A549 (cell line): ENCODE data around the gene CNBD2. TPM values are rescaled to one million over a fixed set of nuclear protein-coding genes. Genes with fewer than 3 reads are reported as not detected.

Source experiments
- ATAC-seq, 2 experiments: fragments of 200-7000 bp in 1 of 2; fragments of >200 bp in 1 of 2; cut with Nextera tagmentation in 1 of 2; cut with Tn5 transposase in 1 of 2; 3 replicates each; pipeline versions ENCODE4 v1.8.0 to v1.9.1; 2018 to 2020; ENCODE audit warnings: mild to moderate bottlenecking in 1 of 2, moderate library complexity in 1 of 2
- CTCF ChIA-PET: fragments of 300-600 bp; sonication (Branson Sonifier 250); formaldehyde crosslinking; extraction: SDS; loops from one replicate; lab custom pipeline; 2021; ENCODE audit warnings: antibody characterized with exemption, inconsistent platforms; lab: Yijun Ruan, JAX
- POLR2A ChIA-PET: fragments of 350-600 bp; formaldehyde crosslinking; extraction: SDS; loops from one replicate; lab custom pipeline; 2021; ENCODE audit warnings: antibody characterized with exemption, inconsistent platforms; lab: Yijun Ruan, JAX
- DNase-seq, 2 experiments: peaks; one replicate each; pipeline versions ENCODE4 v3.0.0 to v3.0.0-alpha.2; 2011 to 2016; ENCODE audit warnings: low read depth in 1 of 2, low spot score in 1 of 2
- FAIRE-seq: peaks from 2 replicates; lab custom pipeline; 2011; peaks lifted over from hg19 to GRCh38; lab: Jason Lieb, UNC
- H3K27ac ChIP-seq, 2 experiments: fragments of >200 bp; sonication (Bioruptor Twin); formaldehyde crosslinking; 3 replicates each; pipeline ENCODE4 v1.5.1; 2016 to 2017
- H3K4me1 ChIP-seq: fragments of >200 bp; sonication (Bioruptor Twin); formaldehyde crosslinking; 3 replicates; pipeline ENCODE4 v1.6.1; 2016
- H3K4me2 ChIP-seq: fragments of >200 bp; sonication (Bioruptor Twin); formaldehyde crosslinking; 3 replicates; pipeline ENCODE4 v1.6.1; 2016
- H3K4me3 ChIP-seq: fragments of >200 bp; sonication (Bioruptor Twin); formaldehyde crosslinking; 3 replicates; pipeline ENCODE4 v1.5.1; 2016
- H3K9me3 ChIP-seq: fragments of >200 bp; sonication (Bioruptor Twin); formaldehyde crosslinking; 3 replicates; pipeline ENCODE4 v1.6.1; 2016
- BHLHE40 ChIP-seq: IDR thresholded peaks from 2 replicates; pipeline ENCODE4 v1.6.1; 2012; ENCODE audit warnings: low read depth, low read length, inconsistent platforms
- CHD2 ChIP-seq: fragments of 150-350 bp; IDR thresholded peaks from 2 replicates; pipeline ENCODE4 v1.6.1; 2014; ENCODE audit warnings: low read length; ENCODE audit not compliant: partially characterized antibody
- CHD4 ChIP-seq: fragments of 200-600 bp; sonication (generic); IDR thresholded peaks from 2 replicates; pipeline ENCODE4 v1.6.1; 2016; ENCODE audit warnings: antibody characterized with exemption, mild to moderate bottlenecking, borderline replicate concordance
- EP300 ChIP-seq, 2 experiments: fragments of >200 bp; sonication (Bioruptor Twin); formaldehyde crosslinking; IDR thresholded peaks; 2 replicates in 1 of 2; 3 replicates in 1 of 2; pipeline ENCODE4 v1.6.1; 2016 to 2017
- FOSL2 ChIP-seq, 2 experiments: fragments of 450-650 bp in 1 of 2; fragments of >200 bp in 1 of 2; sonication (Bioruptor Twin) in 1 of 2; formaldehyde crosslinking; IDR thresholded peaks; 2 replicates each; pipeline versions ENCODE4 v1.5.0 to v1.6.1; 2016 to 2020; ENCODE audit warnings: mild to moderate bottlenecking in 1 of 2, moderate library complexity in 1 of 2
- GATA3 ChIP-seq: IDR thresholded peaks from 2 replicates; pipeline ENCODE4 v1.6.1; 2012; ENCODE audit warnings: borderline replicate concordance
- HEYL ChIP-seq: fragments of 250-450 bp; sonication (Bioruptor Pico); IDR thresholded peaks from 2 replicates; pipeline ENCODE4 v1.8.0; 2021; ENCODE audit warnings: mild to moderate bottlenecking, moderate library complexity
- HMGXB4 ChIP-seq: fragments of 250-450 bp; sonication (Bioruptor Pico); IDR thresholded peaks from 2 replicates; pipeline ENCODE4 v1.5.0; 2021; ENCODE audit warnings: mild to moderate bottlenecking, moderate library complexity, borderline replicate concordance
- HOXB13 ChIP-seq: fragments of 250-450 bp; sonication (Bioruptor Pico); IDR thresholded peaks from 2 replicates; pipeline ENCODE4 v1.5.0; 2020; ENCODE audit warnings: low read depth, mild to moderate bottlenecking, moderate library complexity
- KDM1A ChIP-seq: fragments of 200-600 bp; sonication (generic); IDR thresholded peaks from 2 replicates; pipeline ENCODE4 v1.6.1; 2016; ENCODE audit warnings: low read depth, mild to moderate bottlenecking
- MAFK ChIP-seq: fragments of 450-650 bp; IDR thresholded peaks from 2 replicates; pipeline ENCODE4 v1.6.1; 2014; ENCODE audit not compliant: partially characterized antibody
- MAX ChIP-seq: IDR thresholded peaks from 2 replicates; pipeline ENCODE4 v1.6.1; 2012
- MAZ ChIP-seq: fragments of 150-350 bp; IDR thresholded peaks from 2 replicates; pipeline ENCODE4 v1.6.1; 2014; ENCODE audit warnings: antibody characterized with exemption, low read depth, low read length, borderline replicate concordance
- NPAS2 ChIP-seq: fragments of 250-450 bp; sonication (Bioruptor Pico); IDR thresholded peaks from 2 replicates; pipeline ENCODE4 v1.8.0; 2022; ENCODE audit warnings: mild to moderate bottlenecking, moderate library complexity, borderline replicate concordance
- NR3C1 ChIP-seq: fragments of >200 bp; sonication (Bioruptor Twin); formaldehyde crosslinking; IDR thresholded peaks from 3 replicates; pipeline ENCODE4 v1.6.1; 2017
- POLR2AphosphoS2 ChIP-seq: conservative IDR thresholded peaks from 2 replicates; pipeline ENCODE4 v1.6.1; 2012; ENCODE audit warnings: low read length, improper control_type of control experiment, inconsistent platforms
- RCOR1 ChIP-seq: fragments of 150-350 bp; IDR thresholded peaks from 2 replicates; pipeline ENCODE4 v1.6.1; 2014; ENCODE audit warnings: antibody characterized with exemption, low read length, low read depth
- SREBF2 ChIP-seq: fragments of 450-650 bp; IDR thresholded peaks from 2 replicates; pipeline ENCODE4 v1.6.1; 2014; ENCODE audit warnings: mild to moderate bottlenecking, moderate library complexity
- USF2 ChIP-seq: fragments of 450-650 bp; IDR thresholded peaks from 2 replicates; pipeline ENCODE4 v1.6.1; 2014; ENCODE audit warnings: antibody characterized with exemption
- ZSCAN20 ChIP-seq: fragments of 250-450 bp; sonication (Bioruptor Pico); IDR thresholded peaks from 2 replicates; pipeline ENCODE4 v1.8.0; 2022; ENCODE audit warnings: mild to moderate bottlenecking, moderate library complexity
- WGBS: methylation state at CpG from one replicate; pipeline ENCODE4 v1.1.6; 2017; ENCODE audit errors: missing lambda C conversion rate; 5-methylcytosine and 5-hydroxymethylcytosine counted together
- polyA plus RNA-seq, 4 experiments: library from polyadenylated mRNA; depleted of rRNA in 3 of 4; stranded (reverse); fragments of >200 nt; fragmentation: RNase III in 1 of 4; extraction: RNeasy Plus Mini Kit Qiagen cat#74134 plus additional on column Dnase treatment in 1 of 4; gene quantifications; 2 replicates in 3 of 4; 3 replicates in 1 of 4; pipeline ENCODE4 v1.2.3, GENCODE V29; 2011 to 2017
- TF ChIP-seq, protein P1 (sequence below): fragments of >200 bp; sonication (Bioruptor Twin); formaldehyde crosslinking; IDR thresholded peaks from 2 replicates; pipeline ENCODE4 v1.6.1; 2016
- TF ChIP-seq, protein P2 (sequence below): IDR thresholded peaks from 2 replicates; pipeline ENCODE4 v1.6.1; 2012

Gene CNBD2
- polyA plus RNA-seq, 2 of the 4 experiments (the other 2 are of a cell fraction): 4.3 to 5.4 TPM

DNA sequence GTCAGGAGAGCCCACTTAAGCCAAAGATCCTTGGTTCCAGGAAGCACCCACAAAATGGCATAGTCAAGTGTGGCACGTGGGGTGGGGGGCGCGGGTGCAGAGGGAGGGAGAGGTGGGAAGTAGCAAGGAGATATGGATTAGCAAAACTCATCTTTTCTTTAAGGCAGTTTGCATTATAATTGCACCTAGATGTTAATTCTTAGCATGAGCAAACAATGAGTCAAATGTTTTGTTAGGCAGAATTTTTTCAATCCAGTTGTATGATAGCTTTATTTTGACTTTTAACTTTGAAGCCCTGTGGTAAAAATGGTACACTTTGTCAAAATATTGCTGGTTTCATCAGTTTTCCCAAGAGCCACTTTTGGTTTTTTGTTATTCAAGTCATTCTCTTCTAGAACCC lies 29.1 kb upstream of the CNBD2 start:
- H3K9me3 ChIP-seq: no peaks in the 10 kb centered on the region
- H3K4me2 ChIP-seq: no peak overlapping the region
- DNase-seq: no peak
- no peaks in the 10 kb centered on the region for H3K4me1 ChIP-seq
- ATAC-seq: no peak
- no peak overlapping the region for H3K27ac ChIP-seq
- ChIA-PET CTCF (interaction anchor here (1.0 to 6.3 kb wide), 2 partner anchors 9 to 15 kb away, joined by 3 to 52 read pairs; partner anchors contain the start of gene SCAND1), POLR2A (no interaction called here)
- no peak overlapping the region for H3K4me3 ChIP-seq
- TF ChIP-seq GATA3 (no peak), SREBF2 (no peak), USF2 (no peak), NPAS2 (CRISPR knock-in tag) (no peak), HMGXB4 (CRISPR knock-in tag) (no peak), FOSL2 (IDR thresholded peaks at IDR 0.05) (no peak), FOSL2 (CRISPR knock-in tag; IDR thresholded peaks at IDR 0.05) (no peak), HOXB13 (CRISPR knock-in tag) (no peak), BHLHE40 (no peak), MAZ (no peak), CHD4 (no peak), EP300 (IDR thresholded peaks at IDR 0.05) (no peak)
- TF ChIP-seq, all 56 proteins: peak for 0
- no peak for FAIRE-seq
- WGBS: 94% methylated on average over 3 of the region's 3 CpGs

DNA sequence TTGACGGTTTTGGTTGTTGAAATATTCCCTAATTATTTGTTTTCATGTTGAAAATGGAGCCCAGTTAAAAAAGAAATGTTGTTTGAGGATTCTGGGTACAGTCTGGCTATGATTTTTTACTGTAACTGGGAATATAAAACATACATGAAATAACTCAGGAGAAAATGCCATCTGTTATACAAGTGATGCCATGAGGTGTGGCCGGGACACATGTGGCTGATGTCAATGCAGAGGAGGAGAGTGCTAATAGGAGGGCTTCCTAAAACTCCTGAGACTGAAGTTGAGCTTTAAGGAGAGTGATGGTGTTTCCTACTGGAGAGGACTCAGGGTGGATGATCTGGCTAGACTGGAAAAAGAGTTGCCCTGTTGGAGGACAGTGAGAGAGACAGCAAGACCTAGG lies 26.8 kb upstream of the CNBD2 start:
- Histone ChIP-seq H3K27ac (no peak overlapping the region), H3K4me3 (no peak overlapping the region), H3K4me1 (no peaks in the 10 kb centered on the region), H3K9me3 (no peaks in the 10 kb centered on the region), H3K4me2 (no peak overlapping the region)
- no peak for ATAC-seq
- ChIA-PET POLR2A (interaction anchor here (2.7 kb wide), 1 partner anchor 13 kb away, joined by 10 read pairs; the partner anchor contains the start of gene SCAND1), CTCF (interaction anchor here (1.6 to 6.3 kb wide), 3 partner anchors 13 to 197 kb away, joined by 7 to 52 read pairs (median 9); partner anchors contain the start of gene SCAND1)
- no peak for FAIRE-seq
- no peak for DNase-seq
- 88% methylated on average over 2 of the region's 2 CpGs for WGBS
- no peak for TF ChIP-seq ZSCAN20 (CRISPR knock-in tag)
- TF ChIP-seq MAFK: no peak
- TF ChIP-seq RCOR1: no peak
- no peak for TF ChIP-seq KDM1A
- TF ChIP-seq, protein P1, sequence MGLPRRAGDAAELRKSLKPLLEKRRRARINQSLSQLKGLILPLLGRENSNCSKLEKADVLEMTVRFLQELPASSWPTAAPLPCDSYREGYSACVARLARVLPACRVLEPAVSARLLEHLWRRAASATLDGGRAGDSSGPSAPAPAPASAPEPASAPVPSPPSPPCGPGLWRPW: no peak
- no peak for TF ChIP-seq GATA3
- no peak for TF ChIP-seq CHD2
- TF ChIP-seq POLR2AphosphoS2: no peak
- TF ChIP-seq, protein P2, sequence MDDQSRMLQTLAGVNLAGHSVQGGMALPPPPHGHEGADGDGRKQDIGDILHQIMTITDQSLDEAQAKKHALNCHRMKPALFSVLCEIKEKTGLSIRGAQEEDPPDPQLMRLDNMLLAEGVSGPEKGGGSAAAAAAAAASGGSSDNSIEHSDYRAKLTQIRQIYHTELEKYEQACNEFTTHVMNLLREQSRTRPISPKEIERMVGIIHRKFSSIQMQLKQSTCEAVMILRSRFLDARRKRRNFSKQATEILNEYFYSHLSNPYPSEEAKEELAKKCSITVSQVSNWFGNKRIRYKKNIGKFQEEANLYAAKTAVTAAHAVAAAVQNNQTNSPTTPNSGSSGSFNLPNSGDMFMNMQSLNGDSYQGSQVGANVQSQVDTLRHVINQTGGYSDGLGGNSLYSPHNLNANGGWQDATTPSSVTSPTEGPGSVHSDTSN: no peak
- TF ChIP-seq NR3C1: no peak
- TF ChIP-seq HEYL (CRISPR knock-in tag): no peak
- TF ChIP-seq MAX: no peak
